Airway epithelial cell (primary cell): ENCODE measurements around the gene SPATA16. TPM values are rescaled to one million over a fixed set of nuclear protein-coding genes. Genes with fewer than 3 reads are reported as not detected.

ENCODE experiments used
- total RNA-seq: library from RNA; depleted of rRNA; stranded (reverse); fragments of >200 nt; gene quantifications from 2 replicates; pipeline ENCODE4 v1.2.3, GENCODE V29; 2015

SPATA16 gene, protein sequence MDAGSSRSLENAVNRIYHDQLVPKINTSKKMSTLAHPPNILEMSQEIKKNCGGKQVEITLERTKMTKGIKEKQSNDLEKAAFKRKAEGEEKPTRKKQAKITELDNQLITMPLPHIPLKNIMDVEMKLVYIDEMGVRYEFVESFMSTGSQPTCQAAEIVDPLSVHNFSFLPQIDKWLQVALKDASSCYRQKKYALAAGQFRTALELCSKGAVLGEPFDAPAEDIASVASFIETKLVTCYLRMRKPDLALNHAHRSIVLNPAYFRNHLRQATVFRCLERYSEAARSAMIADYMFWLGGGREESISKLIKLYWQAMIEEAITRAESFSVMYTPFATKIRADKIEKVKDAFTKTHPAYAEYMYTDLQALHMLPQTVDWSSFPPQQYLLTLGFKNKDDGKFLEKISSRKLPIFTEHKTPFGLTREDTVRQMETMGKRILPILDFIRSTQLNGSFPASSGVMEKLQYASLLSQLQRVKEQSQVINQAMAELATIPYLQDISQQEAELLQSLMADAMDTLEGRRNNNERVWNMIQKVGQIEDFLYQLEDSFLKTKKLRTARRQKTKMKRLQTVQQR
- total RNA-seq: not detected in 2 replicates

GRCh38 chr3:173140986-173141385 lies at the start of gene SPATA16:
SPATA16 (minus strand) TSS chr3:173141235; CDS start chr3:173117731, 23,504 bp downstream.

